Liver (tissue), 9 donors: ENCODE measurements around the gene KCNMA1. TPM values are rescaled to one million over a fixed set of nuclear protein-coding genes. Genes with fewer than 3 reads are reported as not detected.

Source experiments
- DNase-seq: peaks from one replicate; pipeline ENCODE4 v3.0.0-alpha.2; 2017; ENCODE audit warnings: low spot score
- H3K27ac ChIP-seq, 2 donors: one replicate each; pipeline ENCODE4 v1.7.0; 2013; ENCODE audit warnings: inconsistent platforms in 2 of 2, low read length in 2 of 2, control low read depth in 1 of 2, low read depth in 1 of 2, mild to moderate bottlenecking in 1 of 2
- H3K27me3 ChIP-seq, 4 donors: one replicate each; pipeline versions ENCODE4 v1.6.1 to v1.7.0; 2013; ENCODE audit warnings: low read length in 3 of 4, inconsistent platforms in 1 of 4, mild to moderate bottlenecking in 1 of 4, moderate library complexity in 1 of 4; ENCODE audit not compliant: control insufficient read depth in 4 of 4, insufficient read depth in 4 of 4
- H3K36me3 ChIP-seq, 4 donors: one replicate each; pipeline versions ENCODE4 v1.6.1 to v1.7.0; 2013; ENCODE audit warnings: low read length in 3 of 4, mild to moderate bottlenecking in 3 of 4, low read depth in 1 of 4, moderate library complexity in 1 of 4; ENCODE audit not compliant: control insufficient read depth in 4 of 4, insufficient read depth in 3 of 4
- H3K4me1 ChIP-seq, 4 donors: one replicate each; pipeline versions ENCODE4 v1.6.1 to v1.7.0; 2013; ENCODE audit warnings: low read length in 3 of 4, mild to moderate bottlenecking in 3 of 4, moderate library complexity in 1 of 4; ENCODE audit not compliant: control insufficient read depth in 4 of 4, insufficient read depth in 4 of 4
- H3K4me3 ChIP-seq, 3 donors: one replicate each; pipeline versions ENCODE4 v1.6.1 to v1.7.0; 2013; ENCODE audit warnings: low read length in 3 of 3, control low read depth in 1 of 3, low read depth in 1 of 3, mild to moderate bottlenecking in 1 of 3
- H3K9ac ChIP-seq, 2 donors: one replicate each; pipeline ENCODE4 v1.7.0; 2013; ENCODE audit warnings: low read length in 2 of 2, mild to moderate bottlenecking in 2 of 2, moderate library complexity in 2 of 2, control low read depth in 1 of 2, low read depth in 1 of 2
- H3K9me3 ChIP-seq, 4 donors: one replicate each; pipeline versions ENCODE4 v1.6.1 to v1.7.0; 2013; ENCODE audit warnings: low read length in 3 of 4; ENCODE audit not compliant: control insufficient read depth in 4 of 4
- ATF3 ChIP-seq: IDR thresholded peaks from 2 replicates; pipeline ENCODE4 v1.6.1; 2016; ENCODE audit warnings: antibody characterized with exemption
- CTCF ChIP-seq: fragments of 150-350 bp; IDR thresholded peaks from 2 replicates; pipeline ENCODE4 v1.5.1; 2017; ENCODE audit warnings: improper control_type of control experiment, low read depth, low read length; ENCODE audit not compliant: missing input control
- EGR1 ChIP-seq, 2 donors: IDR thresholded peaks; 2 replicates each; pipeline ENCODE4 v1.6.1; 2016 to 2018; ENCODE audit warnings: antibody characterized with exemption in 2 of 2, low read depth in 2 of 2
- FOXA1 ChIP-seq: IDR thresholded peaks from 2 replicates; pipeline ENCODE4 v1.6.1; 2016; ENCODE audit warnings: antibody characterized with exemption
- FOXA2 ChIP-seq: IDR thresholded peaks from 2 replicates; pipeline ENCODE4 v1.6.1; 2016; ENCODE audit warnings: antibody characterized with exemption
- GABPA ChIP-seq, 2 donors: IDR thresholded peaks in 1 of 2; conservative IDR thresholded peaks in 1 of 2; 2 replicates each; pipeline ENCODE4 v1.6.1; 2016; ENCODE audit warnings: antibody characterized with exemption in 2 of 2, mild to moderate bottlenecking in 1 of 2, moderate library complexity in 1 of 2
- HNF4A ChIP-seq, 2 donors: conservative IDR thresholded peaks; 2 replicates each; pipeline ENCODE4 v1.6.1; 2016; ENCODE audit warnings: antibody characterized with exemption in 2 of 2, mild to moderate bottlenecking in 2 of 2
- HNF4G ChIP-seq: IDR thresholded peaks from 2 replicates; pipeline ENCODE4 v1.6.1; 2016; ENCODE audit warnings: antibody characterized with exemption
- MAX ChIP-seq: IDR thresholded peaks from 2 replicates; pipeline ENCODE4 v1.6.1; 2016; ENCODE audit warnings: antibody characterized with exemption
- REST ChIP-seq: IDR thresholded peaks from 2 replicates; pipeline ENCODE4 v1.6.1; 2016; ENCODE audit warnings: antibody characterized with exemption, mild to moderate bottlenecking
- RXRA ChIP-seq, 2 donors: IDR thresholded peaks; 2 replicates each; pipeline ENCODE4 v1.6.1; 2017 to 2018; ENCODE audit warnings: antibody characterized with exemption in 2 of 2, mild to moderate bottlenecking in 1 of 2
- SP1 ChIP-seq: IDR thresholded peaks from 2 replicates; pipeline ENCODE4 v1.6.1; 2018; ENCODE audit warnings: antibody characterized with exemption, mild to moderate bottlenecking
- TAF1 ChIP-seq: conservative IDR thresholded peaks from 2 replicates; pipeline ENCODE4 v1.6.1; 2016; ENCODE audit warnings: antibody characterized with exemption, mild to moderate bottlenecking
- YY1 ChIP-seq: IDR thresholded peaks from 2 replicates; pipeline ENCODE4 v1.6.1; 2016; ENCODE audit warnings: antibody characterized with exemption, mild to moderate bottlenecking
- ZBTB33 ChIP-seq: IDR thresholded peaks from 2 replicates; pipeline ENCODE4 v1.6.1; 2016; ENCODE audit warnings: antibody characterized with exemption
- WGBS: extraction: QIAGEN DNeasy Blood & Tissue Kit; methylation state at CpG from one replicate; pipeline ENCODE4 v1.1.7; 2013; 5-methylcytosine and 5-hydroxymethylcytosine counted together
- polyA plus RNA-seq, 2 donors: library from polyadenylated mRNA; stranded (reverse) in 1 of 2; unstranded in 1 of 2; fragments of 200-250 nt in 1 of 2; fragments of >200 nt in 1 of 2; fragmentation: Nextera tagmentation in 1 of 2; extraction: Ambion mirVana in 1 of 2; gene quantifications; one replicate each; pipeline versions ENCODE4 v1.2.1 to v1.2.3, GENCODE V29; 2013 to 2015
- total RNA-seq, 2 donors: library from RNA; depleted of rRNA; stranded (reverse); fragments of >200 nt; gene quantifications; one replicate each; pipeline ENCODE4 v1.2.3, GENCODE V29; 2014
- donor health status: healthy.
- donor health status: healthy.
- donor health status: healthy.
- donor health status: healthy.
- donor health status: healthy.

The KCNMA1 gene
- total and polyA plus RNA-seq, 4 donors: 2.5 to 9.7 (median 4.7) TPM

- Histone ChIP-seq H3K9me3 (no peaks in the 10 kb centered on the region), H3K9ac (no peak overlapping the region), H3K36me3 (no peaks in the 10 kb centered on the region), H3K4me3 (no peak overlapping the region), H3K4me1 (peaks cover 0 to under 1% (median 0%) of the 10 kb centered on the region in 4 donors), H3K27me3 (no peaks in the 10 kb centered on the region), H3K27ac (no peak overlapping the region)
- 95% methylated on average over 7 of the region's 7 CpGs for WGBS
- no peak for TF ChIP-seq GABPA (IDR thresholded peaks at IDR 0.05 in 1 of 2, conservative IDR thresholded peaks at IDR 0.05 in 1 of 2)
- no peak for TF ChIP-seq HNF4G
- no peak for DNase-seq
These were observed 192.1 kb downstream of the KCNMA1 start for GRCh38 chr10:77445547-77445946.

- H3K27ac ChIP-seq: no peak overlapping the region
- H3K4me3 ChIP-seq: no peak overlapping the region
- no peaks in the 10 kb centered on the region for H3K4me1 ChIP-seq
- H3K9me3 ChIP-seq: no peaks in the 10 kb centered on the region
- H3K27me3 ChIP-seq: no peaks in the 10 kb centered on the region
- DNase-seq: no peak
- H3K36me3 ChIP-seq: no peaks in the 10 kb centered on the region
- TF ChIP-seq SP1 (no peak), RXRA (IDR thresholded peaks at IDR 0.05) (no peak), HNF4G (no peak), CTCF (no peak), ZBTB33 (no peak), HNF4A (conservative IDR thresholded peaks at IDR 0.05) (no peak), REST (no peak), FOXA1 (no peak), ATF3 (no peak), YY1 (no peak), FOXA2 (no peak), MAX (no peak), GABPA (IDR thresholded peaks at IDR 0.05 in 1 of 2, conservative IDR thresholded peaks at IDR 0.05 in 1 of 2) (no peak), EGR1 (IDR thresholded peaks at IDR 0.05; ENCODE audit: low read depth in 2 of 2) (no peak), TAF1 (no peak)
- no peak overlapping the region for H3K9ac ChIP-seq
- WGBS: 89% methylated on average over 2 of the region's 2 CpGs
These were observed 193.6 kb downstream of the KCNMA1 start for GRCh38 chr10:77444041-77444440.
